GM18505 (cell line): Measurements from ENCODE around the gene DARS1.

Experiments used
- ATAC-seq: cut with Tn5 transposase; IDR thresholded peaks from one replicate; pipeline ENCODE4 v1.9.1; 2021; ENCODE audit not compliant: unreplicated experiment
- POLR2A ChIP-seq: IDR thresholded peaks from 4 replicates; pipeline ENCODE4 v1.6.1; 2011; ENCODE audit warnings: borderline replicate concordance; ENCODE audit not compliant: insufficient read depth, insufficient read length; ENCODE audit errors: extremely low read depth

Gene DARS1

GRCh38 chr2:135935914-135936313 lies 49.5 kb downstream of the DARS1 start:
- no peak for ATAC-seq
- TF ChIP-seq POLR2A = no peak

GRCh38 chr2:135931776-135932443 lies 53.5 kb downstream of the DARS1 start:
- no peak for TF ChIP-seq POLR2A
- peak; percentile 82 for ATAC-seq

- no peak for TF ChIP-seq POLR2A
Measured at GRCh38 chr2:135926605-135927004, 58.8 kb downstream of the DARS1 start.

GRCh38 chr2:135925571-135925970 lies 59.9 kb downstream of the DARS1 start:
- no peak for TF ChIP-seq POLR2A
- ATAC-seq = no peak

More at GRCh38 chr2:135926605-135927004, 58.8 kb downstream of the DARS1 start:
- ATAC-seq = no peak

GRCh38 chr2:135916207-135916606 lies 69.2 kb downstream of the DARS1 start:
- no peak for ATAC-seq
- no peak for TF ChIP-seq POLR2A

GRCh38 chr2:135914485-135914884 lies 70.9 kb downstream of the DARS1 start:
- ATAC-seq = no peak
- TF ChIP-seq POLR2A = no peak

- no peak for ATAC-seq
- TF ChIP-seq POLR2A = no peak
Measured at GRCh38 chr2:135913727-135914365, 71.6 kb downstream of the DARS1 start.

GRCh38 chr2:135909976-135910375 lies 75.5 kb downstream of the DARS1 start:
- no peak for ATAC-seq
- no peak for TF ChIP-seq POLR2A

- TF ChIP-seq POLR2A = no peak
- no peak for ATAC-seq
Measured at GRCh38 chr2:135905679-135906078, 79.7 kb downstream of the DARS1 start.

GRCh38 chr2:135904341-135904989 lies 81.0 kb downstream of the DARS1 start:
- no peak for TF ChIP-seq POLR2A
- ATAC-seq = no peak

GRCh38 chr2:135903650-135904049 lies 81.8 kb downstream of the DARS1 start:
- no peak for ATAC-seq
- TF ChIP-seq POLR2A = no peak

- ATAC-seq = no peak
- TF ChIP-seq POLR2A = no peak
Measured at GRCh38 chr2:135899567-135899966, 85.9 kb downstream of the DARS1 start.

- no peak for ATAC-seq
- no peak for TF ChIP-seq POLR2A
Measured at GRCh38 chr2:135898234-135898786, 87.1 kb downstream of the DARS1 start.
